ENCODE data around the gene EEF1AKMT4.

Gene EEF1AKMT4

DNA sequence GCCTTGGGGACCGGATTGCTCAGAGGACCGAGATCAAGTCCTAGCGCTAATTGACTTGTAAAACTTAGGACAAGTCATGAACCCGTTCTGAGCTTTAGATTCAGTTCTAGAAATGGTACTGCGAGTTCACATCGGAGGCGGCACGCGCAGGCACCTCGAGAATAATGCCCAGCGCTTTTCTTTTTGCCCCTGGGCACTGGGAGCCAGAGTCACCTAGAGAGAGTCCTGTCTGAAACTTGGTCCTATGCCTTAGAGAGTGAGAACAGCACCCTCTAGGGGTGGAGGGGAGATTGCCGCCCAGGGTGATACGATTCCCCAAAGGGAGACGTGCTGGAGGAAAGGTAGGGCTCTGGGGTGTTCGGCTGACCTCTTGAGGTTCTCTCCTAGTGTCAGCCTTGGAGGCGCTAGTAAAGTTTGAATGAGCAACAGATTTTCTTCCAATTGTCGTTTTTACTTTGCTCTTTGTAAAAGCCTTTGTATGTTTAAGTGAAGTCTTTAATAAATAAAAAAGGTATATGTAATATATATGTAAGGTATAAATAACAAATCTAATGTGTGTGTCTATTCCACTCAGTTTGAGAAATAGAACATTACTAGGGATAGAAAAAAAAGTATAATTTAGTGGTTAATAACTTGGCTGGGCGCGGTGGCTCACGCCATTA, 826 bp downstream of the EEF1AKMT4 start:
- H3K27ac ChIP-seq (ENCODE audit: low read length) = peak overlapping the region; percentile 86; the same call in 1 of the 2 replicates
- H3K79me2 ChIP-seq (ENCODE audit: low read length) = peaks cover 32% of the 10 kb centered on the region
- H3K4me3 ChIP-seq (ENCODE audit: low read length) = peak overlapping the region; percentile 99
- H3K4me1 ChIP-seq (ENCODE audit: low read length) = no peaks in the 10 kb centered on the region
- peak overlapping the region; percentile 98 for H3K4me2 ChIP-seq (ENCODE audit: low read depth, low read length)
- peak overlapping the region; percentile 76 for H3K9ac ChIP-seq (ENCODE audit: low read length)
- H2AFZ ChIP-seq (ENCODE audit: low read length) = peak overlapping the region; percentile 97
- no peaks in the 10 kb centered on the region for H3K27me3 ChIP-seq (replicated peaks; ENCODE audit: insufficient read depth, low read length)
- no peaks in the 10 kb centered on the region for H3K36me3 ChIP-seq (replicated peaks; ENCODE audit: insufficient read depth, low read length)
- no peaks in the 10 kb centered on the region for H3K9me3 ChIP-seq (replicated peaks; ENCODE audit: insufficient read depth, low read length)
- H4K20me1 ChIP-seq (ENCODE audit: insufficient read depth, low read length) = no peaks in the 10 kb centered on the region
- peaks cover 14% of the 10 kb centered on the region for H3F3A ChIP-seq (ENCODE audit: insufficient read depth, low read length)
- H3K9me2 ChIP-seq (replicated peaks; ENCODE audit: insufficient read depth, low read length) = no peaks in the 10 kb centered on the region
- DNase-seq = peak; percentile 99
- TF ChIP-seq EZH2 (optimal IDR thresholded peaks at IDR 0.05; ENCODE audit: low read depth, low read length) (no peak), EZH2phosphoT487 (IDR thresholded peaks at IDR 0.05; ENCODE audit: low read length) (no peak)
- TF ChIP-seq, protein P1, sequence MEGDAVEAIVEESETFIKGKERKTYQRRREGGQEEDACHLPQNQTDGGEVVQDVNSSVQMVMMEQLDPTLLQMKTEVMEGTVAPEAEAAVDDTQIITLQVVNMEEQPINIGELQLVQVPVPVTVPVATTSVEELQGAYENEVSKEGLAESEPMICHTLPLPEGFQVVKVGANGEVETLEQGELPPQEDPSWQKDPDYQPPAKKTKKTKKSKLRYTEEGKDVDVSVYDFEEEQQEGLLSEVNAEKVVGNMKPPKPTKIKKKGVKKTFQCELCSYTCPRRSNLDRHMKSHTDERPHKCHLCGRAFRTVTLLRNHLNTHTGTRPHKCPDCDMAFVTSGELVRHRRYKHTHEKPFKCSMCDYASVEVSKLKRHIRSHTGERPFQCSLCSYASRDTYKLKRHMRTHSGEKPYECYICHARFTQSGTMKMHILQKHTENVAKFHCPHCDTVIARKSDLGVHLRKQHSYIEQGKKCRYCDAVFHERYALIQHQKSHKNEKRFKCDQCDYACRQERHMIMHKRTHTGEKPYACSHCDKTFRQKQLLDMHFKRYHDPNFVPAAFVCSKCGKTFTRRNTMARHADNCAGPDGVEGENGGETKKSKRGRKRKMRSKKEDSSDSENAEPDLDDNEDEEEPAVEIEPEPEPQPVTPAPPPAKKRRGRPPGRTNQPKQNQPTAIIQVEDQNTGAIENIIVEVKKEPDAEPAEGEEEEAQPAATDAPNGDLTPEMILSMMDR (IDR thresholded peaks at IDR 0.05; ENCODE audit: low read length) = peak; percentile 99

DNA sequence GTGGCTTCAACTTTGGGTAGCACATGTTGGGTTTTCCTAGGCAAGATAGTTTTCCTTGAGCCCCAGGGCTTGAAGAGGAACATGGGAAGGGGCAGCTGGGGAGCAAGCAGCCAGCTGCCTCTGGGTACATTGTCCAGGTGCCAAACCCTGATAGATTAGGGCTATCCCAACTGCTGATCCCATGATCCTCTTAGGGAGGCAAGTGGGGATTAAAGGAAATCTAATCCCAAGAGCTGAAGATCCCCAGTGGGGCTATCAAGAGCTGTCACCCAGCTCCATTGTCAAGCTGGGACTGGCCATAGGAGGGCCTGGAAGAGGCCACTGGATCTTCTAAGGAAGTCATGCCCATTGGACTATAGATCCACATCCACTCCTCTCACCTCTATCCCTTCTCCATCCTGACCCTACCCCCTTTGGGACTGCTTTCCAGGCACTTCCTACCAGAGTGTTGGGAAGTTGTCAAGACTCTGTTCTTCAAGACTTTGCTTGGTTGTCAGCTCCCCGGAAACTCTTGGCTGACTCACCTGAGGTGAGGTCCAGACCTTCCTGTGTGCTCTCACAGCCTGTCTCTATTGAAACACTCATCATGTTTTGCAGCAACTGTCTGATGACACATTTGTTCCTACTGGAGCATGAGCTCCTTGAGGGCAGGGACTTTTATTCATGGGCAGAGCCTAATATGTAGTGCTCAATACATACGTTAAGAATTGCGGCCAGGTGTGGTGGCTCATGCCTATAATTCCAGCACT, 6.0 kb downstream of the EEF1AKMT4 start:
- Histone ChIP-seq H2AFZ (ENCODE audit: low read length) (no peak overlapping the region), H4K20me1 (ENCODE audit: insufficient read depth, low read length) (peaks cover 4% of the 10 kb centered on the region), H3F3A (ENCODE audit: insufficient read depth, low read length) (peaks cover 4% of the 10 kb centered on the region), H3K36me3 (replicated peaks; ENCODE audit: insufficient read depth, low read length) (no peaks in the 10 kb centered on the region), H3K9me2 (replicated peaks; ENCODE audit: insufficient read depth, low read length) (no peaks in the 10 kb centered on the region), H3K4me1 (ENCODE audit: low read length) (peaks cover 5% of the 10 kb centered on the region), H3K79me2 (ENCODE audit: low read length) (peaks cover 6% of the 10 kb centered on the region; the same call in 1 of the 2 replicates), H3K9ac (ENCODE audit: low read length) (no peak overlapping the region), H3K27me3 (replicated peaks; ENCODE audit: insufficient read depth, low read length) (peaks cover 5% of the 10 kb centered on the region), H3K4me2 (ENCODE audit: low read depth, low read length) (no peak overlapping the region), H3K9me3 (replicated peaks; ENCODE audit: insufficient read depth, low read length) (no peaks in the 10 kb centered on the region), H3K4me3 (ENCODE audit: low read length) (no peak overlapping the region), H3K27ac (ENCODE audit: low read length) (no peak overlapping the region)
- TF ChIP-seq, protein P1 (IDR thresholded peaks at IDR 0.05; ENCODE audit: low read length) = no peak
- TF ChIP-seq EZH2 (optimal IDR thresholded peaks at IDR 0.05; ENCODE audit: low read depth, low read length) = no peak
- no peak for TF ChIP-seq EZH2phosphoT487 (IDR thresholded peaks at IDR 0.05; ENCODE audit: low read length)
- no peak for DNase-seq

DNA sequence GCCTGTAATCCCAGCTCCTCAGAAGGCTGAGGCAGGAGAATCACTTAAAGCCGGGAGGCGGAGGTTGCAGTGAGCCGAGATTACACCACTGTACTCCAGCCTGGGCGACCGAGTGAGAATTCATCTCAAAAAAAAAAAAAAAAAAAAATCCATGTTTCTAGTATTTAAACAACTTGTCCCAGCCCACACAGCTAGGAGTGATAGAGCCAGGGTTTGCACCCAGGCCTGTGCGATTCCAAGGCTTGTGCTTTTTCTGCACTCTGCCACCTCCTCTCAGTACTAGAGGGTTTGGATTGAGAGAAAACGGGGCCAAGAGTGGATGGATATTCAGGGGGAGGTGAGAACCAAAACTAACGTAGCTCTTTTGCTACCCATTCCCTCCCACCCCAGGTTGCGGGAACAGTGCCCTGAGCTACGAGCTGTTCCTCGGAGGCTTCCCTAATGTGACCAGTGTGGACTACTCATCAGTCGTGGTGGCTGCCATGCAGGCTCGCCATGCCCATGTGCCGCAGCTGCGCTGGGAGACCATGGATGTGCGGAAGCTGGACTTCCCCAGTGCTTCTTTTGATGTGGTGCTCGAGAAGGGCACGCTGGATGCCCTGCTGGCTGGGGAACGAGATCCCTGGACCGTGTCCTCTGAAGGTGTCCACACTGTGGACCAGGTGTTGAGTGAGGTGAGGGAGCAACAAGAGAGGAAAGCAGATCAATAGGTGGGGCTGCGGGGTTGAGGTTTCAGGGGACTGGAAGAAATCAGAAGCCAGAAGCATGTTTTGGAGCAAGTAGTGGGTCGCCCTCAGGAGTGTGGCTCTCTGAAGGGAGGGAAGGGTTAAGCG, 7.8 kb downstream of the EEF1AKMT4 start:
- Histone ChIP-seq H3F3A (ENCODE audit: insufficient read depth, low read length) (peaks cover 7% of the 10 kb centered on the region), H3K9me2 (replicated peaks; ENCODE audit: insufficient read depth, low read length) (no peaks in the 10 kb centered on the region), H3K27me3 (replicated peaks; ENCODE audit: insufficient read depth, low read length) (peaks cover 13% of the 10 kb centered on the region), H2AFZ (ENCODE audit: low read length) (no peak overlapping the region), H3K9ac (ENCODE audit: low read length) (no peak overlapping the region), H3K9me3 (replicated peaks; ENCODE audit: insufficient read depth, low read length) (no peaks in the 10 kb centered on the region), H3K4me2 (ENCODE audit: low read depth, low read length) (no peak overlapping the region), H4K20me1 (ENCODE audit: insufficient read depth, low read length) (peaks cover 7% of the 10 kb centered on the region), H3K4me3 (ENCODE audit: low read length) (no peak overlapping the region), H3K36me3 (replicated peaks; ENCODE audit: insufficient read depth, low read length) (no peaks in the 10 kb centered on the region), H3K27ac (ENCODE audit: low read length) (no peak overlapping the region), H3K79me2 (ENCODE audit: low read length) (no peaks in the 10 kb centered on the region), H3K4me1 (ENCODE audit: low read length) (peaks cover 10% of the 10 kb centered on the region)
- TF ChIP-seq EZH2phosphoT487 (IDR thresholded peaks at IDR 0.05; ENCODE audit: low read length) = no peak
- TF ChIP-seq, protein P1 (IDR thresholded peaks at IDR 0.05; ENCODE audit: low read length) = no peak
- TF ChIP-seq EZH2 (optimal IDR thresholded peaks at IDR 0.05; ENCODE audit: low read depth, low read length) = no peak
- DNase-seq = no peak

Data from MM.1S (cell line).